ENCODE measurements around the gene RALGPS1.

Gene RALGPS1

GRCh38 chr9:126914458-126915280, at the start of gene RALGPS1:
Gene RALGPS1 (plus strand): TSS chr9:126914782. CDS start chr9:126962290, 47,508 bp downstream.
- in situ Hi-C loops (cut with MboI; ENCODE audit: low sequenced_read_pairs, unreplicated experiment): no loop called here
- no peak for TF ChIP-seq CTCF (IDR thresholded peaks at IDR 0.05; ENCODE audit: borderline replicate concordance, control extremely low read depth, extremely low read depth, insufficient read depth, missing control alignments)
- peak; percentile 98 for DNase-seq (ENCODE audit: low spot score)

GRCh38 chr9:126869368-126869767, 45.2 kb upstream of the RALGPS1 start:
- DNase-seq (ENCODE audit: low spot score): no peak
- in situ Hi-C loops (cut with MboI; ENCODE audit: low sequenced_read_pairs, unreplicated experiment): no loop called here
- no peak for TF ChIP-seq CTCF (IDR thresholded peaks at IDR 0.05; ENCODE audit: borderline replicate concordance, control extremely low read depth, extremely low read depth, insufficient read depth, missing control alignments)

GRCh38 chr9:126872516-126872915, 42.1 kb upstream of the RALGPS1 start:
- in situ Hi-C loops (cut with MboI; ENCODE audit: low sequenced_read_pairs, unreplicated experiment): no loop called here
- DNase-seq (ENCODE audit: low spot score): peak; percentile 37
- TF ChIP-seq CTCF (IDR thresholded peaks at IDR 0.05; ENCODE audit: borderline replicate concordance, control extremely low read depth, extremely low read depth, insufficient read depth, missing control alignments): no peak

- no peak for DNase-seq (ENCODE audit: low spot score)
- no peak for TF ChIP-seq CTCF (IDR thresholded peaks at IDR 0.05; ENCODE audit: borderline replicate concordance, control extremely low read depth, extremely low read depth, insufficient read depth, missing control alignments)
- in situ Hi-C loops (cut with MboI; ENCODE audit: low sequenced_read_pairs, unreplicated experiment): no loop called here
Measured at GRCh38 chr9:126874546-126875314, 39.9 kb upstream of the RALGPS1 start.

GRCh38 chr9:126875756-126876510, 38.6 kb upstream of the RALGPS1 start:
- in situ Hi-C loops (cut with MboI; ENCODE audit: low sequenced_read_pairs, unreplicated experiment): no loop called here
- no peak for DNase-seq (ENCODE audit: low spot score)
- TF ChIP-seq CTCF (IDR thresholded peaks at IDR 0.05; ENCODE audit: borderline replicate concordance, control extremely low read depth, extremely low read depth, insufficient read depth, missing control alignments): no peak

- TF ChIP-seq CTCF (IDR thresholded peaks at IDR 0.05; ENCODE audit: borderline replicate concordance, control extremely low read depth, extremely low read depth, insufficient read depth, missing control alignments): no peak
- no peak for DNase-seq (ENCODE audit: low spot score)
- in situ Hi-C loops (cut with MboI; ENCODE audit: low sequenced_read_pairs, unreplicated experiment): no loop called here
Measured at GRCh38 chr9:126876531-126876930, 38.1 kb upstream of the RALGPS1 start.
